ENCODE data around the gene ADAMTS14.

ADAMTS14 gene

DNA sequence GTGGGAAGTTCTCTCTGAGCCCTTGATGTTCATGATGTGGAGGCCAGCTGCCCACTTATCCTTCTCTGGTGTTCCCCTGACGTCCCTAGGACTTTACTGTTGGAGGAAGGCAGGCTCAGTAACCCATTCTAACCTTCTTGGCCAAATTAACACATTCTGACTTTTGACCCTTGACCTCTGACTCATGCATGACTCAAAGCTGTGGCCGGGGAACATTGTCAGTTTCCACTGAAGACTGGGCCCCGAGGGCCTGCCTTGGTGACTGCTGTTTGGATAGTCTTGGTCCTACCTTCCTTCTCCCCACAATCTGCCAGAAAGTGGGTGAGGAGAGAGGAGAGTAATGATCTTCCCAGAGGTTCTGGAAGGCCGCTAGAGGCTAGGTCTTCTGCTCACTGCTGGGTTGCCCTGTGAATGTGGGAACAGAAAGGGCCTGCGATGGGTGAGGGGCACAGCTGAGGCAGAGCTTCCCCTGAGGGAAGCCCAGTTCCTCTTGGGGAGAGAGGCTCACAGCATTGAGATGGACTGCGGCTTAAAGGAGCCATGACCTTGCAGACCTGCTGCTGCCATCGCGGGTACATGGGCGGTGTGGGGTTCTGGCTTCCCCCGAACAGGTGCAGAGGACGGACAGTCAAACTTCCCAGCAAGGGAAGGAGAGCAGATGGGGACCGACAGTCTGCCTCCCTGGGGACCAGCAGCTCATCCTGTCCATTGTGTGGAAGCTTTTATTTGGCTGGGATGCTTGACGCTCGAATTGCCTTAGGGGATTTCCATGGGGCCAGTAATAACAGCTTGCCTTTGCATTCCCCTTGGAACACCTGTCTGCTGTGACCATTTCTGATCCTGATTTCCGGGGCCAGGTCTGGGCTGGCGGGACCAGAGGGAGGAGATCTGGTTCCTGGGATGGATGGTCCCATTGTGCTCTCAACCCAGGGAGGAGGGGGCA, 43.8 kb downstream of the ADAMTS14 start:
- Histone ChIP-seq H2AFZ (no peak overlapping the region), H3K4me2 (ENCODE audit: low read length) (no peak overlapping the region), H3K4me3 (ENCODE audit: low read depth, low read length) (no peak overlapping the region), H3K9me3 (ENCODE audit: control insufficient read depth, low read length) (no peaks in the 10 kb centered on the region), H3K36me3 (ENCODE audit: control insufficient read depth, insufficient read depth, low read length) (no peaks in the 10 kb centered on the region), H3K79me2 (no peaks in the 10 kb centered on the region), H3K27ac (no peak overlapping the region), H3K9ac (no peak overlapping the region), H3K4me1 (no peaks in the 10 kb centered on the region), H3K27me3 (ENCODE audit: control insufficient read depth, insufficient read depth, low read length) (no peaks in the 10 kb centered on the region)
- TF ChIP-seq, protein P1, sequence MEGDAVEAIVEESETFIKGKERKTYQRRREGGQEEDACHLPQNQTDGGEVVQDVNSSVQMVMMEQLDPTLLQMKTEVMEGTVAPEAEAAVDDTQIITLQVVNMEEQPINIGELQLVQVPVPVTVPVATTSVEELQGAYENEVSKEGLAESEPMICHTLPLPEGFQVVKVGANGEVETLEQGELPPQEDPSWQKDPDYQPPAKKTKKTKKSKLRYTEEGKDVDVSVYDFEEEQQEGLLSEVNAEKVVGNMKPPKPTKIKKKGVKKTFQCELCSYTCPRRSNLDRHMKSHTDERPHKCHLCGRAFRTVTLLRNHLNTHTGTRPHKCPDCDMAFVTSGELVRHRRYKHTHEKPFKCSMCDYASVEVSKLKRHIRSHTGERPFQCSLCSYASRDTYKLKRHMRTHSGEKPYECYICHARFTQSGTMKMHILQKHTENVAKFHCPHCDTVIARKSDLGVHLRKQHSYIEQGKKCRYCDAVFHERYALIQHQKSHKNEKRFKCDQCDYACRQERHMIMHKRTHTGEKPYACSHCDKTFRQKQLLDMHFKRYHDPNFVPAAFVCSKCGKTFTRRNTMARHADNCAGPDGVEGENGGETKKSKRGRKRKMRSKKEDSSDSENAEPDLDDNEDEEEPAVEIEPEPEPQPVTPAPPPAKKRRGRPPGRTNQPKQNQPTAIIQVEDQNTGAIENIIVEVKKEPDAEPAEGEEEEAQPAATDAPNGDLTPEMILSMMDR (IDR thresholded peaks at IDR 0.05) = no peak

DNA sequence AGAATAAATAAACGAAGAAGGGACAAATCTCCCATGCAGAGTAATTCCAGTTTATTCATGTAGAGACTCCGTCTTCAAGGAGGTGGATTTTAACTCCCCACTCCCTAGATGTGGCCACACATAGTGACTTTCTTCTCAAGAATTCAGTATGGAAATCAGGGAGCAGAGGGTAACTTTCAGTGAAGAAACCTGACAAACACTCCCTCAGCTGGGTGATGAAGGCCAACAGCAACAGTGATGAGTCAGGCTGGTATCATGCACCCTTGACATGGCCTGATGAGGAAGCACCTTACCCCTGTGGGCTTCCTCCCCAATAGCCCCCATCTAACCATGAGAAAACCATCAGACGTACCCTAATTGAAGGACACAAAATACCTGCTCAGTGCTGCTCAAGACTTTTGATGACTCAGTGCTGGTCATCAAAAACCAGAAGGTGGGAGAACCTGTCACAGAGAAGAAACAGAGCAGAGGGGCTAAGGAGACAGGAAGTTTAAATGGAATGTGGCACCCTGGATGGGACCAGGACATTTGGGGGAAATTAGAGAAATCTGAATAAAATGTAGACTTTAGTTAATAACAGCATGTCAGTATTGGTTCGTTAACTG, 50.6 kb downstream of the ADAMTS14 start:
- Histone ChIP-seq H3K79me2 (no peaks in the 10 kb centered on the region), H3K4me2 (ENCODE audit: low read length) (no peak overlapping the region), H3K4me3 (ENCODE audit: low read depth, low read length) (no peak overlapping the region), H2AFZ (no peak overlapping the region), H3K9ac (no peak overlapping the region), H3K36me3 (ENCODE audit: control insufficient read depth, insufficient read depth, low read length) (no peaks in the 10 kb centered on the region), H3K4me1 (no peaks in the 10 kb centered on the region), H3K27ac (no peak overlapping the region), H3K9me3 (ENCODE audit: control insufficient read depth, low read length) (no peaks in the 10 kb centered on the region), H3K27me3 (ENCODE audit: control insufficient read depth, insufficient read depth, low read length) (no peaks in the 10 kb centered on the region)
- TF ChIP-seq, protein P1 (IDR thresholded peaks at IDR 0.05) = no peak

DNA sequence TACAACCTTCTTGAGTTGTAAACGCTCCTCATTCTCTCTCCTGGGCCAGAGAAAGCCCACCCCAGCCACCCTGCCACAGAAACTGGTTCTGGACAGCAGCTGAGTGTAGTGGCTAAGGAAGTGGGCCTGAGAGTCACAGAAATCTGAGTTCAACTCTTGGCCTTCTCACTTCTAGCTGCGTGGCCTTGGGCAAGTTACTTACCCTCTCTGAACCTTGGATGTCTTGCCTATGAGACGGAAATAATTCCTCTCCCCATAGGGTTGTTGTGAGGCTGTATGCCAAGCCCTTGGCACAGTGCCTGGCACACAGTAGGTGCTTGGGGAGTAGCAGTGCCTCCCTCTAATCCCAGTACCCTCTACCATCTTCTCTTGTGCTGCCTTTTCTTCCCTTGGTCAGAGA, 51.5 kb downstream of the ADAMTS14 start:
- Histone ChIP-seq H3K79me2 (no peaks in the 10 kb centered on the region), H3K9me3 (ENCODE audit: control insufficient read depth, low read length) (no peaks in the 10 kb centered on the region), H2AFZ (no peak overlapping the region), H3K9ac (no peak overlapping the region), H3K36me3 (ENCODE audit: control insufficient read depth, insufficient read depth, low read length) (no peaks in the 10 kb centered on the region), H3K4me3 (ENCODE audit: low read depth, low read length) (no peak overlapping the region), H3K4me1 (no peaks in the 10 kb centered on the region), H3K4me2 (ENCODE audit: low read length) (no peak overlapping the region), H3K27me3 (ENCODE audit: control insufficient read depth, insufficient read depth, low read length) (no peaks in the 10 kb centered on the region), H3K27ac (no peak overlapping the region)
- TF ChIP-seq, protein P1 (IDR thresholded peaks at IDR 0.05) = no peak

DNA sequence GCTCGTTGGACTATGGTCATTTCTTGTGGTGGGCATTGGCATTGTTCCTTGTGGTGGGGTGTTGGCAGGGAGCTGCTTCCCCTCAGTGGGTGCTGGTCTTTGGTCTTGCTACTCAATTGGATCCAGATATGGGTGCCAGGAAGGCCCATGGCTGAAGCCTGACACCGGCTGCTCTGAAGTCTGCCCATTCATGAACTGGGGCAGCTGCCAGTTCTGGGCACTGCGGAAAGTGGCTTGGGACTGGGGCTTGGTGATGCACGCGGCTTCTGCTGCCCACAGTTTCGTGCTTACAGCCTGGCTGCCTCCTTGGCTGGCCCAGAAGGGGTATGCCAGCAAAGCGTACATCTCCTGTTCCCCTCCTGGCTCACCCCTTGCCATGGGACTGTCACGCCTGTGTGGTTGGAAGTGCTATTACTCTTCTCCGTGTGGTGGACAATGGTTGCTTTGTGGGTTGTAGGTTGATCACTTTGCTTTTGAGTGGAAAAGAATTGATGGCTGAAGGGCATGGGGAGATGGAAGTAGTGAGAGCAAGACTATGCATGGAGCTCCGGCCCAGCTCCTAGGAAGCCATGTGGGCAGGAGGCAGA, 54.7 kb downstream of the ADAMTS14 start:
- Histone ChIP-seq H3K9ac (no peak overlapping the region), H3K4me1 (no peaks in the 10 kb centered on the region), H3K4me3 (ENCODE audit: low read depth, low read length) (no peak overlapping the region), H3K79me2 (no peaks in the 10 kb centered on the region), H3K9me3 (ENCODE audit: control insufficient read depth, low read length) (no peaks in the 10 kb centered on the region), H3K36me3 (ENCODE audit: control insufficient read depth, insufficient read depth, low read length) (no peaks in the 10 kb centered on the region), H3K27ac (no peak overlapping the region), H2AFZ (no peak overlapping the region), H3K27me3 (ENCODE audit: control insufficient read depth, insufficient read depth, low read length) (no peaks in the 10 kb centered on the region), H3K4me2 (ENCODE audit: low read length) (no peak overlapping the region)
- TF ChIP-seq, protein P1 (IDR thresholded peaks at IDR 0.05) = no peak

All from parathyroid adenoma (tissue), 2 donors.